CD8-positive, alpha-beta memory T cell (primary cell): ENCODE data around the gene TPGS2. TPM values are rescaled to one million over a fixed set of nuclear protein-coding genes. Genes with fewer than 3 reads are reported as not detected.

Source experiments
- CTCF ChIA-PET: fragments of 350-600 bp; sonication (Branson Sonifier 250); formaldehyde crosslinking; loops from one replicate; lab custom pipeline; 2021; ENCODE audit warnings: antibody characterized with exemption; lab: Charles Lee
- POLR2A ChIA-PET: fragments of 350-600 bp; sonication (Branson Sonifier 250); formaldehyde crosslinking; loops from one replicate; lab custom pipeline; 2021; ENCODE audit warnings: antibody characterized with exemption; lab: Charles Lee
- DNase-seq, 5 donors: peaks; one replicate each; pipeline versions ENCODE4 v3.0.0 to v3.0.0-alpha.2; 2020 to 2022; ENCODE audit warnings: mixed read lengths in 1 of 5
- H3K27ac ChIP-seq: one replicate; pipeline ENCODE4 v1.7.0; 2013; ENCODE audit warnings: low read depth, mild to moderate bottlenecking, low read length, moderate library complexity
- H3K27me3 ChIP-seq: 2 replicates; pipeline ENCODE4 v1.7.0; 2013; ENCODE audit warnings: low read length, mild to moderate bottlenecking; ENCODE audit not compliant: insufficient read depth, poor library complexity, severe bottlenecking
- H3K36me3 ChIP-seq: 2 replicates; pipeline ENCODE4 v1.7.0; 2013; ENCODE audit warnings: mild to moderate bottlenecking, low read length, moderate library complexity; ENCODE audit not compliant: insufficient read depth
- H3K4me1 ChIP-seq: 2 replicates; pipeline ENCODE4 v1.7.0; 2013; ENCODE audit warnings: mild to moderate bottlenecking, low read length, moderate library complexity; ENCODE audit not compliant: insufficient read depth
- H3K4me3 ChIP-seq: 2 replicates; pipeline ENCODE4 v1.7.0; 2013; ENCODE audit warnings: mild to moderate bottlenecking, low read length
- H3K9me3 ChIP-seq: 2 replicates; pipeline ENCODE4 v1.7.0; 2013; ENCODE audit warnings: mild to moderate bottlenecking, low read length
- H3K27ac Mint-ChIP-seq, 8 donors: one replicate each; pipeline ENCODE4 v1.8.0; 2020 to 2021; ENCODE audit warnings: mixed read lengths in 8 of 8, mild to moderate bottlenecking in 6 of 8, inconsistent platforms in 3 of 8, moderate library complexity in 3 of 8
- H3K27me3 Mint-ChIP-seq, 2 donors: one replicate each; pipeline ENCODE4 v1.8.0; 2020 to 2021; ENCODE audit warnings: mixed read lengths in 2 of 2, mild to moderate bottlenecking in 1 of 2, moderate library complexity in 1 of 2
- H3K36me3 Mint-ChIP-seq, 3 donors: one replicate each; pipeline ENCODE4 v1.8.0; 2020 to 2021; ENCODE audit warnings: mixed read lengths in 3 of 3, inconsistent platforms in 1 of 3, mild to moderate bottlenecking in 1 of 3
- H3K4me1 Mint-ChIP-seq, 3 donors: one replicate each; pipeline ENCODE4 v1.8.0; 2020 to 2021; ENCODE audit warnings: mixed read lengths in 3 of 3, inconsistent platforms in 1 of 3, mild to moderate bottlenecking in 1 of 3
- H3K4me3 Mint-ChIP-seq, 7 donors: one replicate each; pipeline ENCODE4 v1.8.0; 2020 to 2021; ENCODE audit warnings: mixed read lengths in 7 of 7, mild to moderate bottlenecking in 6 of 7, moderate library complexity in 4 of 7, inconsistent platforms in 2 of 7
- H3K9me3 Mint-ChIP-seq, 5 donors: one replicate each; pipeline ENCODE4 v1.8.0; 2020 to 2022; ENCODE audit warnings: mixed read lengths in 5 of 5, mild to moderate bottlenecking in 3 of 5, moderate library complexity in 2 of 5, inconsistent platforms in 1 of 5
- polyA plus RNA-seq: library from polyadenylated mRNA; unstranded; fragments of 300-500 nt; fragmentation: Illumina TruSeq; gene quantifications from one replicate; pipeline ENCODE4 v1.2.3, GENCODE V29; 2021
- total RNA-seq, 2 experiments: library from RNA; stranded (reverse); gene quantifications; one replicate each; pipeline ENCODE4 v1.2.3, GENCODE V29; 2021

Gene TPGS2
- total and polyA plus RNA-seq, 3 experiments from 2014 or later, result 68.3 to 75.5 (median 70.2) TPM

DNA sequence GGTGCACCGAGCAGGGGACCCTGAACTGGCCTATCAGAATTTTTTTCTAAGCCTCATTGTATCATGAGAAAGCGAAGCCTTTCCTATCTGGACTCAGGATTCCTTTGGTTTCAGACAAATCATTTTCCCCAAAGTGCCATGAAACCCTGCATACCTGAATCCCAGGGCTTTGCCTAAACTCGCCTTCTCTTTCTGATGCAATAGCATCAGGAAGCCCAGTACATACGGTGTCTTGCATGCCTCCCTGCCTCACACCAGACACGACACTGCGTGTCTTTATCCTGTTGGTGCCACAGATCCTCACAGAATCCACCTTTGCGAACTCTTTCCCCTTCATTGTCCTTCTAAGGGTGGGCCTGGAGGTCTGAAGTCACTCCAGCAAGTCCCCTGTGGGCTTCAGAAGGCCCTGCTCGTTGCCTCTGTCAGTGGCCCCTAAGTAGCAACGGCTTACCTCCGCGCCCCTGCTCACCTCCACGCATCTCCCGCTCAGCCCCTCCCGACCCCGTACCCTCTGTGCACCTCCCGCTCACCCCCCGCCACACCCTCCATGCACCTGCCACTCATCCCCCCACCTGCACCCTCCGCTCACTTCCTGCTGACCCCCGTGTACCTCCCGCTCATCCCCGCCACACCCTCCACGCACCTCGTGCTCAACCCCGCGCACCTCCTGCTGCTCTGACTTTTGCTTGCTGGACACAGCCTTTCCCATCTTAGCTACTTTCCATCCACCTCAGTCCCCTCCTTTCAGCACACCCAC lies 83.4 kb downstream of the TPGS2 start:
- Mint-ChIP-seq H3K36me3 (no peaks in the 10 kb centered on the region), H3K27ac (no peak overlapping the region), H3K9me3 (peaks cover 0 to 2% (median 0%) of the 10 kb centered on the region in 5 donors), H3K27me3 (peaks cover 5 to 13% of the 10 kb centered on the region in 2 donors), H3K4me3 (no peak overlapping the region), H3K4me1 (no peaks in the 10 kb centered on the region)
- Histone ChIP-seq H3K36me3 (no peaks in the 10 kb centered on the region), H3K4me3 (no peak overlapping the region), H3K4me1 (no peaks in the 10 kb centered on the region), H3K27me3 (no peaks in the 10 kb centered on the region), H3K9me3 (no peaks in the 10 kb centered on the region), H3K27ac (no peak overlapping the region)
- CTCF ChIA-PET, result no interaction called here
- POLR2A ChIA-PET, result no interaction called here
- no peak for DNase-seq

DNA sequence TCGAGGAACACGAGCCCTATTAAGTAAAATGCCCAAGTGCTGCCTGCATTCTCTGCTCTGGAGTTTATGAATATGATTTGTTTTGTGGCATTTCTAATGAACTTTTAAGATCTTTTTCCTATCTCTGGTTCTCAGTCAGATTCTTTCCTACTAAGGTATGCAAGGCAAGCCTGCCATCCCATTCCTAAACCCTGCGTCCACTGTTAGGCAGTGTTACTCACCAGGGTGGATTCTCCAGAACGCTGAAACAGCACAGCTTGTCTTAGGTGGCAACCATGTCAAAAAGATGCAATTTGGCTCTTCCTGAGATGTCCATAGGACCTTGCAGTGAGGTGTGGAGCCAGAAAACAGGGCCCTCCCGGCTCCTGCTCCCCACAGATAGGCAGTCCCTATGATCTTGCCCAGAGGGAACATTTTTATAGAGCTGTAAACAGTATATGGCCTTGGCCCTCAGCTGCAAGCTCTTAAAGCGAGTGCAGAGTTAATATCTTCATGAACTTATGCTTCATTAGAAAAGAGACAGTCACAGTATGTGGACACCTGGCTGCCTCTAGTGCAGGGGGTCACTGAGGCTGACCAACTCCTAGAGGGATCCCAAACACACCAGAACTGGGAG lies 84.4 kb downstream of the TPGS2 start:
- H3K9me3 ChIP-seq, result no peaks in the 10 kb centered on the region
- H3K4me3 Mint-ChIP-seq, result no peak overlapping the region
- H3K36me3 Mint-ChIP-seq, result peaks cover 0 to 1% (median 0%) of the 10 kb centered on the region in 3 donors

More for the DNA sequence above, 84.4 kb downstream of the TPGS2 start:
- no peaks in the 10 kb centered on the region for H3K36me3 ChIP-seq
- no peaks in the 10 kb centered on the region for H3K4me1 ChIP-seq
- Mint-ChIP-seq H3K9me3 (peaks cover 0 to 1% (median 0%) of the 10 kb centered on the region in 5 donors), H3K27ac (no peak overlapping the region), H3K27me3 (peaks cover 6 to 18% of the 10 kb centered on the region in 2 donors), H3K4me1 (no peaks in the 10 kb centered on the region)
- ChIA-PET CTCF (no interaction called here), POLR2A (no interaction called here)
- H3K27me3 ChIP-seq, result no peaks in the 10 kb centered on the region
- H3K27ac ChIP-seq, result no peak overlapping the region
- no peak overlapping the region for H3K4me3 ChIP-seq
- no peak for DNase-seq

Other genes with a start within 250 kb of the TPGS2 start
- gene KIAA1328, start 125 bp upstream of the TPGS2 start, total RNA-seq, result 1 to 10 TPM; 6.6 to 6.8 TPM
- 8.3 TPM for gene KIAA1328, start 125 bp upstream of the TPGS2 start, polyA plus RNA-seq